ENCODE measurements around the gene TRPV3. TPM values are rescaled to one million over a fixed set of nuclear protein-coding genes. Genes with fewer than 3 reads are reported as not detected.

Gene TRPV3
- total RNA-seq, 1 experiment from 2014 or later: 3.6 TPM

GRCh38 chr17:3503285-3503684 is 54.3 kb downstream of the TRPV3 start:
- no peak overlapping the region for H3K4me3 ChIP-seq (ENCODE audit: low read length)
- ChIA-PET POLR2A (ENCODE audit: unreplicated experiment) (no interaction called here), CTCF (no interaction called here)
- H3K4me2 ChIP-seq (ENCODE audit: low read length): no peak overlapping the region
- no peak overlapping the region for H3K27ac ChIP-seq (ENCODE audit: low read length)
- no peaks in the 10 kb centered on the region for H3K9me3 ChIP-seq (ENCODE audit: low read length)
- no peaks in the 10 kb centered on the region for H4K20me1 ChIP-seq (ENCODE audit: low read length)
- H3K27me3 ChIP-seq (ENCODE audit: low read length): no peaks in the 10 kb centered on the region
- no peaks in the 10 kb centered on the region for H3K4me1 ChIP-seq (ENCODE audit: insufficient read depth, low read length)
- H3K36me3 ChIP-seq (ENCODE audit: low read depth, low read length): no peaks in the 10 kb centered on the region
- no peak overlapping the region for H3K9ac ChIP-seq (ENCODE audit: low read length)
- DNase-seq (no peak), ATAC-seq (no peak)
- TF ChIP-seq CTCF (conservative IDR thresholded peaks at IDR 0.05; ENCODE audit: low read depth, low read length) (no peak), EZH2 (IDR thresholded peaks at IDR 0.05; ENCODE audit: low read length, unreplicated experiment) (no peak), EZH2phosphoT487 (IDR thresholded peaks at IDR 0.05; ENCODE audit: borderline replicate concordance, low read length) (no peak)
- H3F3A ChIP-seq (ENCODE audit: low read length, unreplicated experiment): no peaks in the 10 kb centered on the region
- intact Hi-C loops (cut with micrococcal nuclease): no loop called here
- H3K79me2 ChIP-seq (ENCODE audit: low read length): no peaks in the 10 kb centered on the region
- no peaks in the 10 kb centered on the region for H3K9me2 ChIP-seq (replicated peaks; ENCODE audit: low read length)
- BruUV-seq (replicated peaks): no TSS peak
- H2AFZ ChIP-seq (ENCODE audit: low read length): no peak overlapping the region

- H3F3A ChIP-seq (ENCODE audit: low read length, unreplicated experiment): no peaks in the 10 kb centered on the region
- H3K9me3 ChIP-seq (ENCODE audit: low read length): no peaks in the 10 kb centered on the region
- POLR2A ChIA-PET (ENCODE audit: unreplicated experiment): no interaction called here
- CTCF ChIA-PET: no interaction called here
- H4K20me1 ChIP-seq (ENCODE audit: low read length): no peaks in the 10 kb centered on the region
- no peak for ATAC-seq
- H3K79me2 ChIP-seq (ENCODE audit: low read length): no peaks in the 10 kb centered on the region
- DNase-seq: no peak
- no peaks in the 10 kb centered on the region for H3K4me1 ChIP-seq (ENCODE audit: insufficient read depth, low read length)
- H3K36me3 ChIP-seq (ENCODE audit: low read depth, low read length): no peaks in the 10 kb centered on the region
- no TSS peak for BruUV-seq (replicated peaks)
- no peaks in the 10 kb centered on the region for H3K27me3 ChIP-seq (ENCODE audit: low read length)
- H3K4me3 ChIP-seq (ENCODE audit: low read length): no peak overlapping the region
- H3K27ac ChIP-seq (ENCODE audit: low read length): no peak overlapping the region
- H2AFZ ChIP-seq (ENCODE audit: low read length): no peak overlapping the region
- TF ChIP-seq EZH2phosphoT487 (IDR thresholded peaks at IDR 0.05; ENCODE audit: borderline replicate concordance, low read length) (no peak), EZH2 (IDR thresholded peaks at IDR 0.05; ENCODE audit: low read length, unreplicated experiment) (no peak), CTCF (conservative IDR thresholded peaks at IDR 0.05; ENCODE audit: low read depth, low read length) (no peak)
- intact Hi-C loops (cut with micrococcal nuclease): no loop called here
- no peak overlapping the region for H3K9ac ChIP-seq (ENCODE audit: low read length)
- H3K4me2 ChIP-seq (ENCODE audit: low read length): no peak overlapping the region
- H3K9me2 ChIP-seq (replicated peaks; ENCODE audit: low read length): no peaks in the 10 kb centered on the region
Measured at GRCh38 chr17:3502466-3502865, 55.1 kb downstream of the TRPV3 start.

GRCh38 chr17:3501344-3501743 is 56.3 kb downstream of the TRPV3 start:
- H3K27me3 ChIP-seq (ENCODE audit: low read length): peaks cover 2% of the 10 kb centered on the region; the same call in 1 of the 2 replicates
- H3K4me1 ChIP-seq (ENCODE audit: insufficient read depth, low read length): no peaks in the 10 kb centered on the region
- no peak overlapping the region for H2AFZ ChIP-seq (ENCODE audit: low read length)
- H4K20me1 ChIP-seq (ENCODE audit: low read length): no peaks in the 10 kb centered on the region
- intact Hi-C loops (cut with micrococcal nuclease): no loop called here
- ChIA-PET CTCF (no interaction called here), POLR2A (ENCODE audit: unreplicated experiment) (no interaction called here)
- no peak overlapping the region for H3K9ac ChIP-seq (ENCODE audit: low read length)
- H3K9me3 ChIP-seq (ENCODE audit: low read length): no peaks in the 10 kb centered on the region
- no TSS peak for BruUV-seq (replicated peaks)
- H3K9me2 ChIP-seq (replicated peaks; ENCODE audit: low read length): no peaks in the 10 kb centered on the region
- no peaks in the 10 kb centered on the region for H3K36me3 ChIP-seq (ENCODE audit: low read depth, low read length)
- H3K4me2 ChIP-seq (ENCODE audit: low read length): no peak overlapping the region
- H3K27ac ChIP-seq (ENCODE audit: low read length): no peak overlapping the region
- no peak for DNase-seq
- no peaks in the 10 kb centered on the region for H3K79me2 ChIP-seq (ENCODE audit: low read length)
- H3K4me3 ChIP-seq (ENCODE audit: low read length): no peak overlapping the region
- no peaks in the 10 kb centered on the region for H3F3A ChIP-seq (ENCODE audit: low read length, unreplicated experiment)
- no peak for TF ChIP-seq CTCF (conservative IDR thresholded peaks at IDR 0.05; ENCODE audit: low read depth, low read length)
- no peak for TF ChIP-seq EZH2phosphoT487 (IDR thresholded peaks at IDR 0.05; ENCODE audit: borderline replicate concordance, low read length)
- no peak for TF ChIP-seq EZH2 (IDR thresholded peaks at IDR 0.05; ENCODE audit: low read length, unreplicated experiment)
- ATAC-seq: no peak
